Astrocyte of the cerebellum (primary cell): ENCODE results near the gene WIPF1.

Experiments used
- DNase-seq: peaks from one replicate; pipeline ENCODE4 v3.0.0-alpha.2; 2011; ENCODE audit warnings: low read depth
- H3K4me3 ChIP-seq: 2 replicates; pipeline ENCODE4 v1.5.1; 2011; ENCODE audit warnings: mild to moderate bottlenecking, low read depth, low read length, moderate library complexity
- in situ Hi-C: cut with HindIII; loops from 2 replicates; pipeline ENCODE4 v1.10.0; 2017; ENCODE audit warnings: low sequenced_read_pairs
- TF ChIP-seq, protein P1 (sequence below): IDR thresholded peaks from 2 replicates; pipeline ENCODE4 v1.5.1; 2012; ENCODE audit warnings: low read length, low read depth, moderate library complexity, mild to moderate bottlenecking; ENCODE audit errors: missing control alignments

Gene WIPF1

DNA sequence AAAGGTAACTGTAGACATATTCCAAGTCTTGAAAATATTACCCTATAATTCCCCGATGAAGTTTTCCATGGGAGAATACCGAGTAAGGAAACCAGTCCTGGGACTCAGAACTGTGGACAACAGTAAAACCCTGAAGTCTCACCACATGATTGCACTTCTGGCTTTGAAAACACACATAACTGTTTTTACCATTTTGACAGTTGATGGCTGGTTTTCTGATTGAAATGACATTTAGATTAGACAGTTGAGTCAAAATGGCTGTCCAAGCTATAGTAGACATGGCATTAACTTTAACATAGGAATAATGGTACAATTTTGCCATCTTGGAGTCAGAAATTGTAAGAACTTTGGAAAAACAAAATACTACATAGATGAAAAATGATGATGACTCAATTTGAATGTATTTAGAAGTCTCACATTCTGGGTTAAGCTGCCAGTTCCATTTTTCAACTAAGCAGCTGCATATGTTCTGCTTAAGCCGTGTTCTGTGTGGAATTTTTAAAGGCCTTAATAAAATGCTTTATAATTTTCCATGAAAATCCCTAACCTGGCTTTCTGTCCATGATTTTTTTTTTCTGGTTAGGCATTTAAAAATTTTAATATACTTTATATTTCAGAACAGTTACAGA, 38.3 kb upstream of the WIPF1 start:
- no peak overlapping the region for H3K4me3 ChIP-seq
- in situ Hi-C loops = no loop called here
- DNase-seq = peak; percentile 23
- TF ChIP-seq, protein P1, sequence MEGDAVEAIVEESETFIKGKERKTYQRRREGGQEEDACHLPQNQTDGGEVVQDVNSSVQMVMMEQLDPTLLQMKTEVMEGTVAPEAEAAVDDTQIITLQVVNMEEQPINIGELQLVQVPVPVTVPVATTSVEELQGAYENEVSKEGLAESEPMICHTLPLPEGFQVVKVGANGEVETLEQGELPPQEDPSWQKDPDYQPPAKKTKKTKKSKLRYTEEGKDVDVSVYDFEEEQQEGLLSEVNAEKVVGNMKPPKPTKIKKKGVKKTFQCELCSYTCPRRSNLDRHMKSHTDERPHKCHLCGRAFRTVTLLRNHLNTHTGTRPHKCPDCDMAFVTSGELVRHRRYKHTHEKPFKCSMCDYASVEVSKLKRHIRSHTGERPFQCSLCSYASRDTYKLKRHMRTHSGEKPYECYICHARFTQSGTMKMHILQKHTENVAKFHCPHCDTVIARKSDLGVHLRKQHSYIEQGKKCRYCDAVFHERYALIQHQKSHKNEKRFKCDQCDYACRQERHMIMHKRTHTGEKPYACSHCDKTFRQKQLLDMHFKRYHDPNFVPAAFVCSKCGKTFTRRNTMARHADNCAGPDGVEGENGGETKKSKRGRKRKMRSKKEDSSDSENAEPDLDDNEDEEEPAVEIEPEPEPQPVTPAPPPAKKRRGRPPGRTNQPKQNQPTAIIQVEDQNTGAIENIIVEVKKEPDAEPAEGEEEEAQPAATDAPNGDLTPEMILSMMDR = no peak

- no peak overlapping the region for H3K4me3 ChIP-seq
- TF ChIP-seq, protein P1 = no peak
- in situ Hi-C loops = no loop called here
- no peak for DNase-seq
Observed at GRCh38 chr2:174635015-174635593, 37.5 kb upstream of the WIPF1 start.

DNA sequence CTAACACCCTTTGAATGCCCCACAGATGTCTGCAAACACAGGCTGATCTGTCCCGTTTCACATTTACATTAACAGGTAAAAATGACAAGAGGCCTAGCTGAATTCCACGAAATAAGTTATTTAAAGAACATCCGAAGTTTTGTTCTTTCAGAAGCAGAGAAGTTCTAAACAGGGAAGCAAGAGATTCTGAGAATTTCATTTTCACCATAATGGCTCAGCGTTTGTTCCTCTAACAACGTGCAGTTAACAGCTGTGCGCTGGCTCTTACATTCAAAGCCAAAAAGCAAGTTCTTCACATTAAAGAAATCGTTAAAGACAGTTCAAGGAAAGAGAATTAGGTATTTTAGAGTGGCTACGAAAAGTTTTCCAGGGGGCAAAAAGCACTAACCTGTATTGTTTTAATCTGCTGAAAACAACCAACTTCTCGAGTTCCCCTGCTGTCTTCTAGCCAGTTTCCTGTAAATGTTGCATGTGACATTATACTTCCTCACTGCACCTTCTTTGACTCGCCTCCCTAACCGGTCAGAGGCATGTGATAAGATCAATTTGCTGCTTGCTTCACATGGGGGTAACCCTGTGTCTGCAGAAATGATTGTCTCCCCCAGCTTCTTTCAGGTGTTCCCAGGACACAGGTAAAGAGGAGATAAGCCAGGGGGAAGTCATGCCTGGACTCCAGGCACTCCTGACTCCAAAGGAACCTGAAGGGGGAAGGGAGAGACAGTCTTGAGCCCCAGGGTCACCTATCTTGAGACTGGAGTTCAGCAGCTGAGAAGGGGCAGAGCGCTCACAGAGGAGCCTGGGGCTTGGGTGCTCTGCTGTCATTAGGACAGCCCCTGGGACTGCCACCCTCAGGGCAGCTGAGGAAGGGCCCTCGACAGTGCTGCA, 36.8 kb upstream of the WIPF1 start:
- in situ Hi-C loops = no loop called here
- DNase-seq = no peak
- H3K4me3 ChIP-seq = no peak overlapping the region
- TF ChIP-seq, protein P1 = no peak

- no peak overlapping the region for H3K4me3 ChIP-seq
- TF ChIP-seq, protein P1 = no peak
- DNase-seq = no peak
- in situ Hi-C loops = no loop called here
Observed at GRCh38 chr2:174633623-174633930, 36.0 kb upstream of the WIPF1 start.

- DNase-seq = no peak
- in situ Hi-C loops = no loop called here
- no peak overlapping the region for H3K4me3 ChIP-seq
- TF ChIP-seq, protein P1 = no peak
Observed at GRCh38 chr2:174632841-174633622, 35.4 kb upstream of the WIPF1 start.
